H1 (cell line): Measurements from ENCODE around the gene ARHGEF18. TPM values are rescaled to one million over a fixed set of nuclear protein-coding genes. Genes with fewer than 3 reads are reported as not detected.

ENCODE experiments used
- CTCF ChIA-PET: fragments of 300-600 bp; sonication (Branson Sonifier 250); formaldehyde crosslinking; loops from one replicate; lab custom pipeline; 2021; ENCODE audit not compliant: partially characterized antibody; lab: Charles Lee
- POLR2A ChIA-PET: fragments of 300-600 bp; sonication (Branson Sonifier 250); formaldehyde crosslinking; loops from one replicate; lab custom pipeline; 2021; ENCODE audit warnings: inconsistent platforms; ENCODE audit not compliant: partially characterized antibody; lab: Charles Lee
- DNase-seq, 2 experiments: peaks; one replicate each; pipeline versions ENCODE4 v3.0.0 to v3.0.0-alpha.2; 2010 to 2022; ENCODE audit warnings: low spot score in 2 of 2, low read depth in 1 of 2, mixed read lengths in 1 of 2
- FAIRE-seq: peaks from 2 replicates; lab custom pipeline; 2011; peaks lifted over from hg19 to GRCh38; lab: Jason Lieb, UNC
- H2AFZ ChIP-seq: 2 replicates; pipeline ENCODE4 v1.8.1; 2012; ENCODE audit warnings: low read length, inconsistent platforms
- H2AK5ac ChIP-seq: 2 replicates; pipeline ENCODE4 v1.6.1; 2013; ENCODE audit warnings: low read depth, low read length
- H2BK120ac ChIP-seq: replicated peaks from 2 replicates; pipeline ENCODE3; 2013; ENCODE audit warnings: low read depth, low read length, inconsistent platforms
- H2BK12ac ChIP-seq: 2 replicates; pipeline ENCODE4 v1.6.1; 2013; ENCODE audit warnings: low read depth, low read length
- H2BK15ac ChIP-seq: 2 replicates; pipeline ENCODE4 v1.6.1; 2013; ENCODE audit warnings: low read length
- H2BK20ac ChIP-seq: 2 replicates; pipeline ENCODE4 v1.6.1; 2013; ENCODE audit warnings: low read length
- H2BK5ac ChIP-seq: 2 replicates; pipeline ENCODE4 v1.6.1; 2013; ENCODE audit warnings: low read depth, low read length
- H3K14ac ChIP-seq: 2 replicates; pipeline ENCODE4 v1.6.1; 2013; ENCODE audit warnings: inconsistent platforms; ENCODE audit not compliant: insufficient read length
- H3K18ac ChIP-seq: 2 replicates; pipeline ENCODE4 v1.6.1; 2013; ENCODE audit warnings: low read length; ENCODE audit errors: extremely low read depth
- H3K23ac ChIP-seq: 2 replicates; pipeline ENCODE4 v1.6.1; 2013; ENCODE audit warnings: inconsistent platforms; ENCODE audit not compliant: insufficient read length
- H3K23me2 ChIP-seq: 2 replicates; pipeline ENCODE4 v1.6.1; 2013; ENCODE audit warnings: low read depth, low read length
- H3K27ac ChIP-seq: 2 replicates; pipeline ENCODE4 v1.6.1; 2011; ENCODE audit warnings: low read depth, low read length, inconsistent platforms
- H3K27me3 ChIP-seq, 4 experiments: replicated peaks in 1 of 4; 1 replicate in 1 of 4; 2 replicates in 3 of 4; pipeline versions ENCODE4 v1.6.1 to v1.8.1; 2011 to 2013; ENCODE audit warnings: low read length in 3 of 4, mild to moderate bottlenecking in 3 of 4, inconsistent platforms in 2 of 4, mixed read lengths in 2 of 4, moderate library complexity in 1 of 4; ENCODE audit not compliant: control insufficient read depth in 3 of 4, insufficient read depth in 3 of 4; ENCODE audit errors: extremely low read depth in 1 of 4
- H3K36me3 ChIP-seq, 4 experiments: 2 replicates each; pipeline versions ENCODE4 v1.6.1 to v1.8.1; 2011 to 2013; ENCODE audit warnings: mild to moderate bottlenecking in 4 of 4, low read length in 3 of 4, moderate library complexity in 2 of 4, control low read depth in 1 of 4, inconsistent platforms in 1 of 4; ENCODE audit not compliant: insufficient read depth in 4 of 4, control insufficient read depth in 2 of 4
- H3K4ac ChIP-seq: replicated peaks from 2 replicates; pipeline ENCODE3; 2013; ENCODE audit warnings: low read length, low read depth, mixed read lengths, inconsistent platforms; ENCODE audit not compliant: insufficient read length
- H3K4me1 ChIP-seq, 4 experiments: replicated peaks in 1 of 4; 1 replicate in 1 of 4; 2 replicates in 3 of 4; pipeline versions ENCODE4 v1.6.1 to v1.8.1; 2011 to 2013; ENCODE audit warnings: low read length in 3 of 4, inconsistent platforms in 2 of 4, mixed read lengths in 1 of 4; ENCODE audit not compliant: insufficient read depth in 4 of 4, control insufficient read depth in 3 of 4
- H3K4me2 ChIP-seq, 2 experiments: 2 replicates each; pipeline versions ENCODE4 v1.6.1 to v1.8.1; 2011 to 2013; ENCODE audit warnings: low read depth in 2 of 2, low read length in 2 of 2, control low read depth in 1 of 2, inconsistent platforms in 1 of 2, mild to moderate bottlenecking in 1 of 2; ENCODE audit not compliant: insufficient read depth in 1 of 2
- H3K4me3 ChIP-seq, 4 experiments: fragments of 200-600, 300-600 bp in 1 of 4; sonication (generic), shearing (Covaris generic), sonication (Bioruptor Twin) in 1 of 4; 2 replicates each; pipeline versions ENCODE4 v1.5.1 to v1.8.1; 2011 to 2016; ENCODE audit warnings: low read length in 4 of 4, low read depth in 3 of 4, control low read depth in 2 of 4, inconsistent platforms in 2 of 4, mild to moderate bottlenecking in 2 of 4, mixed read lengths in 1 of 4, moderate library complexity in 1 of 4; ENCODE audit not compliant: insufficient read depth in 2 of 4; ENCODE audit errors: extremely low read depth in 1 of 4
- H3K56ac ChIP-seq: replicated peaks from 2 replicates; pipeline ENCODE3; 2013; ENCODE audit warnings: low read depth, mild to moderate bottlenecking, mixed read lengths, low read length, inconsistent platforms; ENCODE audit not compliant: insufficient read length
- H3K79me1 ChIP-seq: 2 replicates; pipeline ENCODE4 v1.6.1; 2013; ENCODE audit warnings: low read depth, low read length, control low read depth
- H3K79me2 ChIP-seq, 2 experiments: 2 replicates each; pipeline versions ENCODE4 v1.6.1 to v1.8.1; 2012 to 2013; ENCODE audit warnings: low read length in 2 of 2, mild to moderate bottlenecking in 2 of 2, inconsistent platforms in 1 of 2; ENCODE audit not compliant: insufficient read depth in 2 of 2, control insufficient read depth in 1 of 2
- H3K9ac ChIP-seq, 4 experiments: replicated peaks in 1 of 4; 1 replicate in 1 of 4; 2 replicates in 3 of 4; pipeline versions ENCODE4 v1.6.1 to v1.8.1; 2011 to 2013; ENCODE audit warnings: low read depth in 3 of 4, low read length in 3 of 4, control low read depth in 2 of 4, mild to moderate bottlenecking in 2 of 4, moderate library complexity in 2 of 4, inconsistent platforms in 1 of 4; ENCODE audit errors: extremely low read depth in 1 of 4
- H3K9me3 ChIP-seq, 2 experiments: 2 replicates each; pipeline versions ENCODE4 v1.6.1 to v1.8.1; 2012 to 2013; ENCODE audit warnings: mild to moderate bottlenecking in 2 of 2, moderate library complexity in 2 of 2, control low read depth in 1 of 2, inconsistent platforms in 1 of 2, low read depth in 1 of 2, low read length in 1 of 2, mixed read lengths in 1 of 2; ENCODE audit not compliant: insufficient read depth in 2 of 2
- H4K20me1 ChIP-seq, 2 experiments: replicated peaks in 1 of 2; 2 replicates each; pipeline versions ENCODE3 to v1.8.1; 2011 to 2013; ENCODE audit warnings: inconsistent platforms in 2 of 2, low read length in 2 of 2, mild to moderate bottlenecking in 1 of 2; ENCODE audit not compliant: insufficient read depth in 2 of 2, control insufficient read depth in 1 of 2
- H4K5ac ChIP-seq: 2 replicates; pipeline ENCODE4 v1.6.1; 2013; ENCODE audit warnings: low read length, low read depth, mixed read lengths, inconsistent platforms; ENCODE audit not compliant: insufficient read length
- H4K8ac ChIP-seq: 2 replicates; pipeline ENCODE4 v1.8.0; 2013; ENCODE audit warnings: mild to moderate bottlenecking, moderate library complexity, low read length, inconsistent platforms; ENCODE audit not compliant: insufficient read depth; ENCODE audit errors: extremely low read depth
- H4K91ac ChIP-seq: replicated peaks from 2 replicates; pipeline ENCODE3; 2013; ENCODE audit warnings: low read length, mixed read lengths, inconsistent platforms; ENCODE audit not compliant: insufficient read length
- RBBP5 ChIP-seq: IDR thresholded peaks from 2 replicates; pipeline ENCODE4 v1.7.1; 2012; ENCODE audit warnings: low read depth, mild to moderate bottlenecking, inconsistent platforms, low read length, moderate library complexity, borderline replicate concordance
- WGBS, 2 experiments: shearing (Covaris generic) in 1 of 2; methylation state at CpG; one replicate each; pipeline versions ENCODE4 v1.1.6 to v1.1.7; 2013 to 2015; ENCODE audit warnings: low lambda C conversion rate in 2 of 2, mixed read lengths in 2 of 2, inconsistent platforms in 1 of 2, low coverage in 1 of 2, missing lambda C conversion rate in 1 of 2; ENCODE audit not compliant: insufficient replicate concordance in 2 of 2, insufficient coverage in 1 of 2, insufficient read length in 1 of 2; ENCODE audit errors: extremely low coverage in 1 of 2, missing lambda C conversion rate in 1 of 2; 5-methylcytosine and 5-hydroxymethylcytosine counted together
- polyA plus RNA-seq, 7 experiments: library from polyadenylated mRNA; depleted of rRNA in 3 of 7; stranded (reverse) in 5 of 7; unstranded in 2 of 7; fragments of >200 nt in 5 of 7; fragments of 200-250 nt in 2 of 7; gene quantifications; 1 replicate in 5 of 7; 2 replicates in 1 of 7; 4 replicates in 1 of 7; pipeline versions ENCODE4 v1.2.1 to v1.2.3, GENCODE V29; 2011 to 2013; ENCODE audit warnings: missing spikeins in 2 of 7, mixed read lengths in 2 of 7
- total RNA-seq: library from RNA; stranded (reverse); fragmentation: NEBNext Ultra II Directional; extraction: Animal tissue kit (Norgen Biotek cat#: 25700); gene quantifications from 2 replicates; pipeline ENCODE4 v1.2.1, GENCODE V29; 2021

ARHGEF18 gene
- total and polyA plus RNA-seq, 2 of the 8 experiments (the other 6 are each of a cell fraction or from before 2014, with no cell fraction given) = 12.2 to 35.9 TPM

GRCh38 chr19:7385062-7385461 lies 36.3 kb downstream of the ARHGEF18 start:
- Histone ChIP-seq H3K56ac (no peak overlapping the region), H3K14ac (no peak overlapping the region), H3K23ac (no peak overlapping the region), H2BK15ac (no peak overlapping the region), H3K18ac (no peak overlapping the region), H4K5ac (no peak overlapping the region), H4K91ac (no peak overlapping the region), H2AK5ac (no peak overlapping the region), H2AFZ (no peak overlapping the region), H4K8ac (no peak overlapping the region), H3K4me2 (no peak overlapping the region), H2BK5ac (no peak overlapping the region), H2BK20ac (no peak overlapping the region), H3K79me1 (no peaks in the 10 kb centered on the region), H3K36me3 (no peaks in the 10 kb centered on the region), H3K4me3 (no peak overlapping the region), H2BK120ac (no peak overlapping the region), H3K27ac (no peak overlapping the region), H3K4me1 (0 out of 7 replicates have a peak, but pooled peaks cover 0 to 2% (median 0%) of the 10 kb centered on the region in 4 experiments), H2BK12ac (no peak overlapping the region), H3K79me2 (no peaks in the 10 kb centered on the region), H3K9me3 (no peaks in the 10 kb centered on the region), H3K27me3 (no peaks in the 10 kb centered on the region), H3K9ac (no peak overlapping the region), H4K20me1 (no peaks in the 10 kb centered on the region), H3K23me2 (no peaks in the 10 kb centered on the region), H3K4ac (no peak overlapping the region)
- ChIA-PET POLR2A (no interaction called here), CTCF (interaction anchor here (0.7 to 2.2 kb wide), 5 partner anchors 11 to 228 kb away, joined by 3 to 10 read pairs (median 5); a partner anchor contains a TSS)
- FAIRE-seq (no peak), DNase-seq (no peak)
- WGBS, 2 experiments = 96% methylated on average over 5 of the region's 5 CpGs; no CpG with 5 or more reads in 1 of the 2 experiments
- TF ChIP-seq RBBP5 = no peak
